GM12878 (cell line): Measurements from ENCODE around the gene CYBB. TPM values are rescaled to one million over a fixed set of nuclear protein-coding genes. Genes with fewer than 3 reads are reported as not detected.

Experiments
- ATAC-seq: fragments of 200-7000 bp; cut with Tn5 transposase; 3 replicates; pipeline ENCODE4 v1.9.1; 2020; ENCODE audit warnings: mild to moderate bottlenecking, moderate library complexity
- BruUV-seq: library from RNA; stranded (reverse); fragments of 400-500 nt; replicated peaks from 2 replicates; lab custom pipeline; 2021; lab: Mats Ljungman, UMichigan
- CTCF ChIA-PET: fragments of 300-600 bp; sonication (Branson Sonifier 250); formaldehyde crosslinking; extraction: SDS; loops from one replicate; lab custom pipeline; 2021; ENCODE audit warnings: inconsistent platforms; lab: Yijun Ruan, JAX
- POLR2A ChIA-PET: fragments of 350-600 bp; formaldehyde crosslinking; extraction: SDS; loops from one replicate; lab custom pipeline; 2021; ENCODE audit warnings: inconsistent platforms; lab: Charles Lee
- RAD21 ChIA-PET: fragments of 300-600 bp; sonication (Branson Sonifier 250); formaldehyde crosslinking; loops from one replicate; lab custom pipeline; 2023; ENCODE audit warnings: antibody characterized with exemption; ENCODE audit not compliant: unreplicated experiment; lab: Charles Lee
- SMC1A ChIA-PET: fragments of 300-600 bp; sonication (Branson Sonifier 250); formaldehyde crosslinking; loops from one replicate; lab custom pipeline; 2023; ENCODE audit not compliant: unreplicated experiment, uncharacterized antibody; lab: Charles Lee
- DNase-seq: peaks from one replicate; pipeline ENCODE4 v3.0.0-alpha.2; 2011; ENCODE audit warnings: low read depth, low spot score
- FAIRE-seq: peaks from 3 replicates; lab custom pipeline; 2011; peaks lifted over from hg19 to GRCh38; lab: Jason Lieb, UNC
- H2AFZ ChIP-seq: 2 replicates; pipeline ENCODE4 v1.6.0; 2011; ENCODE audit warnings: low read depth, low read length, control low read depth; ENCODE audit not compliant: control insufficient read depth
- H3K27ac ChIP-seq: 2 replicates; pipeline ENCODE4 v1.5.1; 2011; ENCODE audit warnings: control low read depth; ENCODE audit not compliant: control insufficient read depth, insufficient read depth
- H3K27me3 ChIP-seq, 2 experiments: replicated peaks in 1 of 2; 2 replicates each; pipeline versions ENCODE4 v1.6.0 to v1.6.1; 2011; ENCODE audit warnings: low read length in 1 of 2; ENCODE audit not compliant: control insufficient read depth in 2 of 2, insufficient read depth in 2 of 2
- H3K36me3 ChIP-seq, 2 experiments: 2 replicates each; pipeline ENCODE4 v1.5.1; 2011; ENCODE audit warnings: low read length in 1 of 2; ENCODE audit not compliant: control insufficient read depth in 2 of 2, insufficient read depth in 2 of 2
- H3K4me1 ChIP-seq: 2 replicates; pipeline ENCODE4 v1.6.1; 2011; ENCODE audit warnings: mild to moderate bottlenecking, low read length, moderate library complexity, mixed read lengths; ENCODE audit not compliant: control insufficient read depth, insufficient read depth
- H3K4me2 ChIP-seq: 2 replicates; pipeline ENCODE4 v1.6.0; 2011; ENCODE audit warnings: control low read depth; ENCODE audit not compliant: control insufficient read depth, insufficient read depth
- H3K4me3 ChIP-seq: fragments of 200-600 bp; sonication (generic); 2 replicates; pipeline ENCODE4 v1.5.1; 2016
- H3K79me2 ChIP-seq: 2 replicates; pipeline ENCODE4 v1.6.0; 2011; ENCODE audit warnings: low read length; ENCODE audit not compliant: control insufficient read depth, insufficient read depth
- H3K9ac ChIP-seq: 2 replicates; pipeline ENCODE4 v1.8.0; 2011; ENCODE audit warnings: low read length, control low read depth, mixed read lengths; ENCODE audit not compliant: control insufficient read depth, insufficient read depth
- H3K9me3 ChIP-seq: replicated peaks from 3 replicates; pipeline ENCODE4 v1.5.1; 2011; ENCODE audit warnings: mild to moderate bottlenecking, low read length; ENCODE audit not compliant: control insufficient read depth, insufficient read depth
- H4K20me1 ChIP-seq: 2 replicates; pipeline ENCODE4 v1.6.0; 2011; ENCODE audit not compliant: control insufficient read depth, insufficient read depth
- ASH2L ChIP-seq: fragments of 300-600, 200-600 bp; sonication (generic); IDR thresholded peaks from 2 replicates; pipeline ENCODE4 v1.6.1; 2017; ENCODE audit warnings: low read depth, mild to moderate bottlenecking, borderline replicate concordance
- RCOR1 ChIP-seq: conservative IDR thresholded peaks from 2 replicates; pipeline ENCODE4 v1.6.1; 2012; ENCODE audit warnings: low read depth, low read length, improper control_type of control experiment
- RELB ChIP-seq: fragments of 450-650 bp; IDR thresholded peaks from 2 replicates; pipeline ENCODE4 v1.6.1; 2017; ENCODE audit warnings: low read depth, mild to moderate bottlenecking, moderate library complexity
- RUNX3 ChIP-seq: IDR thresholded peaks from 2 replicates; pipeline ENCODE4 v1.6.1; 2012; ENCODE audit warnings: low read length, inconsistent platforms
- ZNF24 ChIP-seq: fragments of 450-650 bp; IDR thresholded peaks from 2 replicates; pipeline ENCODE4 v1.6.1; 2017; ENCODE audit warnings: antibody characterized with exemption, mild to moderate bottlenecking
- WGBS: methylation state at CpG from one replicate; pipeline ENCODE4 v1.1.6; 2016; ENCODE audit warnings: low lambda C conversion rate; ENCODE audit not compliant: insufficient replicate concordance, insufficient coverage; ENCODE audit errors: missing lambda C conversion rate; 5-methylcytosine and 5-hydroxymethylcytosine counted together
- in situ Hi-C: fragments of 300-500 bp; cut with MboI; formaldehyde crosslinking; loops from 9 replicates; pipeline ENCODE4 v1.14.3; 2018; ENCODE audit warnings: mixed read lengths
- intact Hi-C: fragments of 100-400 bp; cut with micrococcal nuclease; formaldehyde crosslinking; loops from one replicate; pipeline ENCODE4 v1.14.2; 2022; ENCODE audit not compliant: unreplicated experiment
- polyA plus RNA-seq, 11 experiments: library from polyadenylated mRNA; depleted of rRNA in 4 of 11; unstranded in 6 of 11; stranded (reverse) in 5 of 11; fragments of >200 nt; fragmentation: Nextera tagmentation in 4 of 11; fragmentation: Illumina TruSeq in 1 of 11; extraction: Ambion mirVana in 4 of 11; extraction: Trizol in 1 of 11; gene quantifications; 1 replicate in 1 of 11; 2 replicates in 10 of 11; pipeline versions ENCODE4 v1.2.1 to v1.2.3, GENCODE V29; 2011 to 2016; ENCODE audit warnings: inconsistent platforms in 2 of 11, missing spikeins in 2 of 11, low read depth in 1 of 11
- total RNA-seq, 4 experiments: library from RNA; depleted of rRNA in 3 of 4; stranded (reverse); fragments of >200 nt in 3 of 4; fragmentation: Illumina TruSeq in 1 of 4; extraction: Trizol in 1 of 4; gene quantifications; 2 replicates each; pipeline versions ENCODE4 v1.2.1 to v1.2.3, GENCODE V29; 2013 to 2021
- TF ChIP-seq, protein P1 (sequence below): IDR thresholded peaks from 2 replicates; pipeline ENCODE4 v1.6.1; 2011; ENCODE audit warnings: low read depth, mild to moderate bottlenecking, low read length, moderate library complexity, borderline replicate concordance; ENCODE audit errors: extremely low read depth
- TF ChIP-seq, protein P2 (sequence below): fragments of 450-650 bp; formaldehyde crosslinking; IDR thresholded peaks from 2 replicates; pipeline ENCODE4 v1.5.0; 2022; ENCODE audit warnings: mild to moderate bottlenecking, missing genetic modification characterization

CYBB gene
- total and polyA plus RNA-seq, 10 of the 15 experiments (the other 5 are each of a cell fraction or from before 2014, with no cell fraction given), result 6.2 to 73.9 (median 24.8) TPM

DNA sequence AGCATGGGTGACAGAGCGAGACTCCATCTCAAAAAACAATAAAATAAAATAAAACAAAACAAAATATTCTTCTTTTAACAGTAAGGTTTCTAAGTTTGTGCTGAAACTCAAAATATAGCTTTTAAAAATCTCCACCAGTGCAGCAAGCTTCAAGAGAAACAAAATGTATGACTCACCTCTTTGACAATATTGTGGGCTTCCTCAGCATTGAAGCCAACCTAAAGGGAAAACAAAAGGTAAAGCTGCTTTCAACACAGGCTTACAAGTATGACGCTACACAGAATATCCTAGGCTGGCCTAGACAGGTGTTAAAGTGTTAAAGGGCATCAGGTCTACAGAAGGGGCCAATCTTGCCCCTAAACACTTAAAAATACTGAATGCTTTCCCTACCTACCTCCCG lies 66.3 kb downstream of the CYBB start:
- H3K9ac ChIP-seq, result no peak overlapping the region
- intact Hi-C loops (no loop called here), in situ Hi-C loops (loop anchor here (25.0 kb wide), 1 partner anchor 359 kb away; no protein-coding TSS in a partner anchor)
- ATAC-seq (no peak), DNase-seq (no peak), FAIRE-seq (no peak)
- TF ChIP-seq, protein P1, sequence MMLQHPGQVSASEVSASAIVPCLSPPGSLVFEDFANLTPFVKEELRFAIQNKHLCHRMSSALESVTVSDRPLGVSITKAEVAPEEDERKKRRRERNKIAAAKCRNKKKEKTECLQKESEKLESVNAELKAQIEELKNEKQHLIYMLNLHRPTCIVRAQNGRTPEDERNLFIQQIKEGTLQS, result no peak
- TF ChIP-seq RCOR1 (no peak), ZNF24 (no peak), RUNX3 (no peak), RELB (no peak), ASH2L (no peak)
- TF ChIP-seq, protein P2, sequence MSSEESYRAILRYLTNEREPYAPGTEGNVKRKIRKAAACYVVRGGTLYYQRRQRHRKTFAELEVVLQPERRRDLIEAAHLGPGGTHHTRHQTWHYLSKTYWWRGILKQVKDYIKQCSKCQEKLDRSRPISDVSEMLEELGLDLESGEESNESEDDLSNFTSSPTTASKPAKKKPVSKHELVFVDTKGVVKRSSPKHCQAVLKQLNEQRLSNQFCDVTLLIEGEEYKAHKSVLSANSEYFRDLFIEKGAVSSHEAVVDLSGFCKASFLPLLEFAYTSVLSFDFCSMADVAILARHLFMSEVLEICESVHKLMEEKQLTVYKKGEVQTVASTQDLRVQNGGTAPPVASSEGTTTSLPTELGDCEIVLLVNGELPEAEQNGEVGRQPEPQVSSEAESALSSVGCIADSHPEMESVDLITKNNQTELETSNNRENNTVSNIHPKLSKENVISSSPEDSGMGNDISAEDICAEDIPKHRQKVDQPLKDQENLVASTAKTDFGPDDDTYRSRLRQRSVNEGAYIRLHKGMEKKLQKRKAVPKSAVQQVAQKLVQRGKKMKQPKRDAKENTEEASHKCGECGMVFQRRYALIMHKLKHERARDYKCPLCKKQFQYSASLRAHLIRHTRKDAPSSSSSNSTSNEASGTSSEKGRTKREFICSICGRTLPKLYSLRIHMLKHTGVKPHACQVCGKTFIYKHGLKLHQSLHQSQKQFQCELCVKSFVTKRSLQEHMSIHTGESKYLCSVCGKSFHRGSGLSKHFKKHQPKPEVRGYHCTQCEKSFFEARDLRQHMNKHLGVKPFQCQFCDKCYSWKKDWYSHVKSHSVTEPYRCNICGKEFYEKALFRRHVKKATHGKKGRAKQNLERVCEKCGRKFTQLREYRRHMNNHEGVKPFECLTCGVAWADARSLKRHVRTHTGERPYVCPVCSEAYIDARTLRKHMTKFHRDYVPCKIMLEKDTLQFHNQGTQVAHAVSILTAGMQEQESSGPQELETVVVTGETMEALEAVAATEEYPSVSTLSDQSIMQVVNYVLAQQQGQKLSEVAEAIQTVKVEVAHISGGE (CRISPR knock-in tag), result no peak
- H4K20me1 ChIP-seq, result no peaks in the 10 kb centered on the region
- no peaks in the 10 kb centered on the region for H3K27me3 ChIP-seq
- H3K4me1 ChIP-seq, result no peaks in the 10 kb centered on the region
- peak overlapping the region; percentile 60 for H3K4me2 ChIP-seq
- ChIA-PET POLR2A (interaction anchor here (0.7 kb wide), 1 partner anchor 12 kb away, joined by 3 read pairs; no protein-coding TSS in a partner anchor), CTCF (interaction anchor here (0.7 to 1.6 kb wide), 3 partner anchors 17 to 101 kb away, joined by 3 to 6 read pairs (median 3); no protein-coding TSS in a partner anchor), SMC1A (interaction anchor here (1.1 to 1.4 kb wide), 5 partner anchors 10 to 100 kb away, joined by 3 to 4 read pairs (median 4); no protein-coding TSS in a partner anchor), RAD21 (interaction anchor here (0.8 to 1.0 kb wide), 2 partner anchors 65 to 321 kb away, joined by 3 read pairs; no protein-coding TSS in a partner anchor)
- H3K9me3 ChIP-seq, result no peaks in the 10 kb centered on the region
- H2AFZ ChIP-seq, result no peak overlapping the region
- no peaks in the 10 kb centered on the region for H3K79me2 ChIP-seq
- no peak overlapping the region for H3K4me3 ChIP-seq
- no TSS peak for BruUV-seq
- no peak overlapping the region for H3K27ac ChIP-seq
- no peaks in the 10 kb centered on the region for H3K36me3 ChIP-seq
- 67% methylated on average over 3 of the region's 3 CpGs for WGBS
